DND-41 (cell line): ENCODE results near the gene PDS5B.

Experiments
- ATAC-seq: fragments of 200-7000 bp; cut with Tn5 transposase; 3 replicates; pipeline ENCODE4 v1.9.1; 2021; ENCODE audit warnings: low read depth; ENCODE audit not compliant: insufficient read depth
- DNase-seq: peaks from one replicate; pipeline ENCODE4 v3.0.0-alpha.2; 2020
- H2AFZ ChIP-seq: 2 replicates; pipeline ENCODE4 v1.6.0; 2012; ENCODE audit warnings: low read depth, low read length
- H3K27ac ChIP-seq: 2 replicates; pipeline ENCODE4 v1.5.1; 2012; ENCODE audit warnings: low read length, inconsistent platforms
- H3K27me3 ChIP-seq: fragments of 200-600 bp; sonication (generic); 2 replicates; pipeline ENCODE4 v1.6.0; 2012; ENCODE audit warnings: low read length, mild to moderate bottlenecking, inconsistent platforms; ENCODE audit not compliant: insufficient read depth, poor library complexity
- H3K36me3 ChIP-seq: 2 replicates; pipeline ENCODE4 v1.5.1; 2012; ENCODE audit warnings: low read length, inconsistent platforms; ENCODE audit not compliant: insufficient read depth
- H3K4me1 ChIP-seq: 2 replicates; pipeline ENCODE4 v1.5.1; 2012; ENCODE audit warnings: mild to moderate bottlenecking, low read length; ENCODE audit not compliant: insufficient read depth
- H3K4me2 ChIP-seq: 2 replicates; pipeline ENCODE4 v1.6.0; 2012; ENCODE audit warnings: mild to moderate bottlenecking, moderate library complexity, low read length, inconsistent platforms; ENCODE audit not compliant: insufficient read depth
- H3K4me3 ChIP-seq, 2 experiments: fragments of 200-600 bp in 1 of 2; shearing (Covaris generic) in 1 of 2; 2 replicates each; pipeline ENCODE4 v1.5.1; 2012 to 2016; ENCODE audit warnings: inconsistent platforms in 2 of 2, low read length in 2 of 2, mild to moderate bottlenecking in 2 of 2, low read depth in 1 of 2, moderate library complexity in 1 of 2
- H3K79me2 ChIP-seq: 2 replicates; pipeline ENCODE4 v1.6.0; 2012; ENCODE audit warnings: low read length, inconsistent platforms; ENCODE audit not compliant: insufficient read depth
- H3K9ac ChIP-seq: 2 replicates; pipeline ENCODE4 v1.6.0; 2012; ENCODE audit warnings: low read depth, mild to moderate bottlenecking, inconsistent platforms, low read length, moderate library complexity
- H3K9me3 ChIP-seq: 2 replicates; pipeline ENCODE4 v1.5.1; 2012; ENCODE audit warnings: low read length, moderate library complexity, mild to moderate bottlenecking, inconsistent platforms; ENCODE audit not compliant: insufficient read depth, severe bottlenecking
- H4K20me1 ChIP-seq: 2 replicates; pipeline ENCODE4 v1.6.0; 2012; ENCODE audit warnings: low read length; ENCODE audit not compliant: insufficient read depth
- CTCF ChIP-seq: IDR thresholded peaks from 2 replicates; pipeline ENCODE4 v1.5.1; 2012; ENCODE audit warnings: borderline replicate concordance, low read length, moderate library complexity, mild to moderate bottlenecking; ENCODE audit not compliant: poor library complexity, severe bottlenecking; ENCODE audit errors: extremely low read depth
- EZH2 ChIP-seq: IDR thresholded peaks from 3 replicates; pipeline ENCODE4 v1.6.1; 2012; ENCODE audit warnings: borderline replicate concordance, low read depth, mild to moderate bottlenecking, moderate library complexity, low read length, inconsistent platforms; ENCODE audit not compliant: severe bottlenecking

PDS5B gene

GRCh38 chr13:32761472-32761871, 175.2 kb downstream of the PDS5B start:
- no peaks in the 10 kb centered on the region for H3K27me3 ChIP-seq
- H4K20me1 ChIP-seq = no peaks in the 10 kb centered on the region
- H3K27ac ChIP-seq = no peak overlapping the region
- DNase-seq (no peak), ATAC-seq (no peak)
- TF ChIP-seq CTCF (no peak), EZH2 (no peak)
- no peak overlapping the region for H3K4me2 ChIP-seq
- no peaks in the 10 kb centered on the region for H3K9me3 ChIP-seq
- H3K9ac ChIP-seq = no peak overlapping the region
- H3K4me1 ChIP-seq = no peaks in the 10 kb centered on the region
- H3K4me3 ChIP-seq = no peak overlapping the region
- H3K79me2 ChIP-seq = no peaks in the 10 kb centered on the region
- peaks cover 80% of the 10 kb centered on the region for H3K36me3 ChIP-seq
- H2AFZ ChIP-seq = no peak overlapping the region

- ATAC-seq (no peak), DNase-seq (no peak)
- Histone ChIP-seq H3K36me3 (peaks cover 56% of the 10 kb centered on the region), H3K4me1 (peaks cover 30% of the 10 kb centered on the region), H4K20me1 (no peaks in the 10 kb centered on the region), H3K9me3 (no peaks in the 10 kb centered on the region), H3K4me2 (no peak overlapping the region), H3K27me3 (no peaks in the 10 kb centered on the region), H3K27ac (no peak overlapping the region), H3K9ac (no peak overlapping the region), H3K79me2 (no peaks in the 10 kb centered on the region), H3K4me3 (no peak overlapping the region), H2AFZ (no peak overlapping the region)
- no peak for TF ChIP-seq CTCF
- no peak for TF ChIP-seq EZH2
Measured at GRCh38 chr13:32779119-32779518, 192.9 kb downstream of the PDS5B start.

GRCh38 chr13:32781906-32782305, 195.7 kb downstream of the PDS5B start:
- Histone ChIP-seq H3K36me3 (peaks cover 37% of the 10 kb centered on the region), H3K27me3 (no peaks in the 10 kb centered on the region), H3K4me3 (no peak overlapping the region), H2AFZ (no peak overlapping the region), H3K9ac (no peak overlapping the region), H3K4me2 (no peak overlapping the region; the same call in 1 of the 2 replicates), H3K4me1 (peaks cover 31% of the 10 kb centered on the region), H3K9me3 (no peaks in the 10 kb centered on the region), H4K20me1 (no peaks in the 10 kb centered on the region), H3K79me2 (no peaks in the 10 kb centered on the region), H3K27ac (peak overlapping the region; percentile 77)
- ATAC-seq (no peak), DNase-seq (no peak)
- TF ChIP-seq EZH2 = no peak
- no peak for TF ChIP-seq CTCF

GRCh38 chr13:32783067-32783466, 196.8 kb downstream of the PDS5B start:
- DNase-seq = peak; percentile 63
- Histone ChIP-seq H3K4me3 (no peak overlapping the region), H3K9me3 (no peaks in the 10 kb centered on the region), H3K27ac (peak overlapping the region; percentile 77), H3K9ac (peak overlapping the region; percentile 29), H2AFZ (no peak overlapping the region), H3K4me1 (peaks cover 31% of the 10 kb centered on the region), H3K27me3 (no peaks in the 10 kb centered on the region), H3K79me2 (no peaks in the 10 kb centered on the region), H4K20me1 (no peaks in the 10 kb centered on the region), H3K36me3 (peaks cover 28% of the 10 kb centered on the region), H3K4me2 (peak overlapping the region; percentile 44)
- peak; percentile 100 for ATAC-seq
- TF ChIP-seq CTCF = no peak
- no peak for TF ChIP-seq EZH2
